ENCODE data around the gene EPB42.
"Not testable (repeated sequence)": the region's sequence is repeated elsewhere in the genome, so short reads cannot be mapped to it uniquely, and the experiment has no call there.

The EPB42 gene

GRCh38 chr15:43241100-43241499, 20.3 kb upstream of the EPB42 start:
- DNase-seq (ENCODE audit: low read depth), result no peak

GRCh38 chr15:43239732-43240491, 19.1 kb upstream of the EPB42 start:
- no peak for DNase-seq (ENCODE audit: low read depth)

DNA sequence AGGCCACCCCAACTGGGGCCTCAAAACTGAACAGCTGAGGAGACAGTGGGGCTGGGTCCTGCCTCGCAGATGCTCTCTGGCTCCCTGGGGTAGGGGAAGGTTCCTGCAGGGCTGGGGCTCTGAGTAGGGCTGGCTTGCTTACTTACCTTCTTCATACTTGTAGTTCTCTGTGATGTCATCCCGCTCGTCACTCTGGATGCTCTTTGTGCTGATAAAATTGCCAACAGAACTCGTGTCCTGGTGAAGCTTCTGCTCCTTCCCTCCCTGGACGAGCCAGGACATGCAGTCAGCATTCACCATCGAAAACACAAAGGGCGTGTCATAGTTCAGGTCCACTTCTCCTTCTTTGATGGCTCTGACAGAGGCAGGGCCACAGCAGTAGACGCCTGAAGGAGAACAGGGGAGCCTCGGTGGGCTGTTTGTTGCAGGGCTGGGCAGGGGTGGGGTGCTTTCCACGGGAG, 17.9 kb upstream of the EPB42 start:
- DNase-seq (ENCODE audit: low read depth), result no peak

DNA sequence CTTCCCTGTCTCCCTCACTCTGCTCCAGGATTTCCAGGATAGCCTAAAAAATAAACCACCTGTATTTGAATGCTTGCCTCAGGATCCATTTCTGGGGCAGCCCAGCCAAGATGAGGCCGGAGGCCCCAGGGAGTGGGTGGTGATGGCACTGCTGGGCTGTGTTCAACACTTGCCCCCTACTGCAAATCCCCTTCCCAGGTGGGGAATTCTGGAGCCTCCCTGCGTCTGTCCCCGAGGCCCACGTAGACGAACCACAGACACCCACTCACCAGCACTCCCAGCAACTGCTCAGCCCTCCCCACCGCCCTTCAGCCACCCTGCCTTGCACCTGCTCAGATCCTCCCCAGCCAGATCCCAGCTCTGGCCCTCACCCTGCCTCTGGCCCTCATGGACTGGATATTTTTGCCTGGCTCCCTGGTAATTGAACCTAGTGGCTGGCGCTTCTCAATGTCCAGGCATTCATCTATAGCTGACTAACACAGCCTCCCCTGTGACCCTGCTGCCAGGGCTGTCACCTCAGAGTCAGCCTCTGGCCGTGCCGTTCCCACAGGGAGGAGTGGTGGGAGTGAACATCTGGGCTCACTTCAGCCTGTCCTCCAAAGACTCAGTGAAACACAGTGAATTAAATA, 17.1 kb upstream of the EPB42 start:
- DNase-seq (ENCODE audit: low read depth), result no peak

- DNase-seq (ENCODE audit: low read depth), result no peak
Measured at GRCh38 chr15:43235536-43235935, 14.7 kb upstream of the EPB42 start.

DNA sequence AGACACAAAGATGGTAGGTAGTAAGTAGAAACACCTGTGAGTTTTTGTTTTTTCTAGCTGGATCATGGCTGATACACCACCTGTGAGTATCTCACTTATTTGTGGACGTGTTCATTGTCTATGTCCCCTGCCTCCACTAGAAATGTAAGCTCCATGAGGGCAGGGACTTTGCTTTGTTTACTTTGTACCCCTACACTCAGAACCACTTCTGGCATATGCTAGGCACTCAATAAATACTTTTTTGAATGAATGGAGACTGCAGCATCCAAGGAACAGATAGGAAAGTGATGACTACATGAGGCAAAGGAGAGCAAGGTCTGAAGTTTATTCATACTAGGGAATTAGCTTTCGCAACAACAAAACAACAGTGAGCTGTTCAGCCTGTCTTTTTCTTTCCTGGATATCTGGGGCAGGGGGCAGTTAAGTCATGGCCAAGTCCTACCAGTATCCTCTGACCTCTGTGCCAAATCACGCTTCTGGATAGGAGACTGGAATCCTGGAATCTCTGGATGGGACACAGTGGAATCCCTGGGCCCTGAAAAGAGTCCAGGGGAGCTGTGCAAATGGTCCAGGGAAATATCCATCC, 11.6 kb upstream of the EPB42 start:
- no peak for DNase-seq (ENCODE audit: low read depth)

- DNase-seq (ENCODE audit: low read depth), result no peak
Measured at GRCh38 chr15:43230640-43231115, 9.9 kb upstream of the EPB42 start.

GRCh38 chr15:43229977-43230376, 9.2 kb upstream of the EPB42 start:
- DNase-seq (ENCODE audit: low read depth), result no peak

DNA sequence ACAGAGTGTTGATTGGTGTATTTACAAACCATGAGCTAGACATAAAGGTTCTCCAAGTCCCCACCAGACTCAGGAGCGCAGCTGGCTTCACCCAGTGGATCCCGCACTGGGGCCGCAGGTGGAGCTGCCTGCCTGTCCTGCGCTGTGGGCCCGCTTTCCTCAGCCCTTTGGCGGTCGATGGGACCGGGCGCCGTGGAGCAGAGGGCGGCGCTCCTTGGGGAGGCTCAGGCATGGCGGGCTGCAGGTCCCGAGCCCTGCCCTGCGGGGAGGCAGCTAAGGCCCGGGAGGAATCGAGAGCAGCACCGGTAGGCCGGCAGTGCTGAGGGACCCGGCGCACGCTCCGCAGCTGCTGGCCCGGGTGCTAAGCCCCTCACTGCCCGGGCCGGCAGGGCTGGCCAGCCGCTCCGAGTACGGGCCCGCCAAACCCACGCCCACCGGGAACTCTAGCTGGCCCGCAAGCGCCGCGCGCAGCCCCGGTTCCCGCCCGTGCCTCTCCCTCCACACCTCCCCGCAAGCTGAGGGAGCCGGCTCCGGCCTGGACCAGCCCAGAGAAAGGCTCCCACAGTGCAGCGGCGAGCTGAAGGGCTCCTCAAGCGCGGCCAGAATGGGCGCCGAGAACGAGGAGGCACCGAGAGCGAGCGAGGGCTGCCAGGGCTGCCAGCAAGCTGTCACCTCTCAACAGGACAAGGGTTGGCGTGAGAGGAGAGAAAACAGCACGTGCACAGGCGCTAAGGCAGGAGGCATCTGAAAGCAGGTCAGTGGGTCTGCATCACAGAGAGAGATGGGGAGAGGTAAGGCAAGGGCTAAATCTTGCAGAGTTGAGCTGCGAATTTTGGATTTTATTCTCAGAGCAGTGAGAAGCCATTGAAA, 5.9 kb upstream of the EPB42 start:
- no peak for DNase-seq (ENCODE audit: low read depth)

DNA sequence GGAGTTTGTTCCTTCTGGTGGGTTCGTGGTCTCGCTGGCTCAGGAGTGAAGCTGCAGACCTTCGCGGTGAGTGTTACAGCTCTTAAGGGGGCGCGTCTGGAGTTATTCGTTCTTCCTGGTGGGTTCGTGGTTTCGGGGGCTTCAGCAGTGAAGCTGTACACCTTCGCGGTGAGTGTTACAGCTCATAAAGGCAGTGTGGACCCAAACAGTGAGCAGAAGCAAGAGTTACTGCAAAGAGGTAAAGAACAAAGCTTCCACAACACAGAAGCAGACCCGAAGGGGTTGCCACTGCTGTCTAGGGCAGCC, 5.1 kb upstream of the EPB42 start:
- not testable (repeated sequence) for DNase-seq (ENCODE audit: low read depth)

DNA sequence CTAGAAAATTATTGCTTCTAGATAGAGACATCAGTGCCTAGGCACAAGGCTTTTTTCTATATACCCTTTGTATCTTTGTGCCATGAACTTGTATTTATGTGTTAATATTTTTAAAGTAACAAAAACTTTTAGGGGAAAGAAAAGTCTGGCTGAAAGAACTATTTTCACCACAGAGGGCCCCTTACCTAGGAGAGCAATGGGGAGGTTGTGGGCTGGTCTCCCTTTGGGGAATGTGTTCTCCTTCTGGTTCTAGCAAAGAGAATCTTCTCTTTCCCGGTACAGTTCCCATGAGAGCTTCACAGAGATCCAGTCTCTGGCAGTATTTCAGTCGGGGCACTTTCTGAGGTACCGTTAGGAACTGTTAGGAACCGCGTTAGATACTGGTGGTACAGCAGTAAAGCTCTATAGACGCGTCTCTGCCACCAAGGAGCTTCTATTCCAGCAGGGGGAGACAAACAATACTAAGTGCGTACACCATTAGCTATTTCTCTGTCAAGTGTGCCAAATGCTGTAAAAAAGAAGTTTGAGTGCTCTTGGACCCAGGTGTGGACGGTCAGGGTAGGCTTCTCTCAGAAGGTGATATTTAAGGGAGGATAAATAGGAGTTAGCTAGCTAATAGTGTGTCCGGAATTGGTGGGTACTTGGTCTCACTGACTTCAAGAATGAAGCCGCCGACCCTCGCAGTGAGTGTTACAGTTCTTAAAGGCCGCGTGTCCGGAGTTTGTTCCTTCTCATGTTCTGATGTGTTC, 4.6 kb upstream of the EPB42 start:
- DNase-seq (ENCODE audit: low read depth), result no peak

DNA sequence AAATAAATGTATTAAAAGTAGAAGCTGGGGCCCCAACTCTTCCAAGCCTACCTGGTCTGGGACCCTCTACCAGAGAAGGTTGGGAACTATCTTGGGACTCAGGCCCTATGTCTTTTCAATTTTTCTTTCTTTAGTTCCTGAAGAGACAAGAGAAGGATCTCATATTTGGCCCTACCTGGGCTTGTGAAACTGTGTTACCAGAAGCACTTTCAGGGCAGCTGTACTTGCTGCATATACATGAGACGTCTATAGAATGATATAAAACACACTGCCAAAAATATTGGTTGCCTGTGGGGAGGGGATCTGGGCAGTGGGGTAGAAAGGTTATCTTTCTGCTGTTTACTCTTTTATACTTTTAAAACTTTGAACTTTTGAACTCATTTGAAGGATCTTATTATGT, 604 bp upstream of the EPB42 start:
- no peak for DNase-seq (ENCODE audit: low read depth)

DNA sequence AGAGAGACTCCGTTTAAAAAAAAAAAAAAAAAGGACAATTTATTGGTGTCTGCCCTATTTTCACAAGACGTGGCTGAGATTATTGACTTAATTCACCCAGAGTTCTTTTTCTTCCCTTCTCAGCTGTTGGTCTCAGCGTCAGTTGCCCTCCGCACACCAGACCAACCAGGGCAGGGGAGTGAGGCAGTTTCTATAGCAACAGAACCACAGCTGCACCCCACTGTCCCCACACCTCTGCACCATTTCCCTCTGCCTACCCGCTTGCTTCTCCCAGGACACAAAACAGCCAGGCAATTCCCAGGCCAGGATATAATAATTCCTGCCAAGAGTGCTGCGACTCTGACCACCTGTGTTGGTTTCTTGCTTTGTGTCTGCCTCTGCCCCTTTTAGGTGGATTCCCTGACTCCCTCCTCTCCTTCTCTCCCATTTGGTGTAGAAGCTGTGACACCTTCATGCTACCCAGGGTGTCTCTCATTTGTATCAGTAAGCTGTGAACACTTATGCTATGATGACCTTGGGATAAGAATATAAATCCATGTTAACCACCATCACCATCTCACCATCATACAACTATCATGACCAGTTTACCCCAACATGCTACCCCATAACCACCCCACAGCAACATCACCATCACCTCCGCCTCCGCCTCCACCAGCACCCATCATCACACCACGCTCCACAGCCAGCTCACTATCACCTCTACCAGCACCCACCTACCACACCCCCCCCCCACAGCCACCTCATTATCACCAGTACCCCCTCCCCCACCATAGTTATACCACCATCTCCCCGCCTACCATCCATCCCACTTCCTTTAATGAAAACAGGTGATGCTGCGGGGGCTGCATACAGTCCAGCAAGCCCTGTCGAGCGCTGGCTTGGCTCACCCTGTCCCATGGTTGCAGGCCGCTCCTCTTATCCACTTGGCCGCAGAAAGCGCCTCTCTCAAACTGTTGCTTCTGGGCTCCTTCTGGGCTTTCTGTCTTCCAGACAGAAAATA, 589 bp downstream of the EPB42 start:
- no peak for DNase-seq (ENCODE audit: low read depth)

DNA sequence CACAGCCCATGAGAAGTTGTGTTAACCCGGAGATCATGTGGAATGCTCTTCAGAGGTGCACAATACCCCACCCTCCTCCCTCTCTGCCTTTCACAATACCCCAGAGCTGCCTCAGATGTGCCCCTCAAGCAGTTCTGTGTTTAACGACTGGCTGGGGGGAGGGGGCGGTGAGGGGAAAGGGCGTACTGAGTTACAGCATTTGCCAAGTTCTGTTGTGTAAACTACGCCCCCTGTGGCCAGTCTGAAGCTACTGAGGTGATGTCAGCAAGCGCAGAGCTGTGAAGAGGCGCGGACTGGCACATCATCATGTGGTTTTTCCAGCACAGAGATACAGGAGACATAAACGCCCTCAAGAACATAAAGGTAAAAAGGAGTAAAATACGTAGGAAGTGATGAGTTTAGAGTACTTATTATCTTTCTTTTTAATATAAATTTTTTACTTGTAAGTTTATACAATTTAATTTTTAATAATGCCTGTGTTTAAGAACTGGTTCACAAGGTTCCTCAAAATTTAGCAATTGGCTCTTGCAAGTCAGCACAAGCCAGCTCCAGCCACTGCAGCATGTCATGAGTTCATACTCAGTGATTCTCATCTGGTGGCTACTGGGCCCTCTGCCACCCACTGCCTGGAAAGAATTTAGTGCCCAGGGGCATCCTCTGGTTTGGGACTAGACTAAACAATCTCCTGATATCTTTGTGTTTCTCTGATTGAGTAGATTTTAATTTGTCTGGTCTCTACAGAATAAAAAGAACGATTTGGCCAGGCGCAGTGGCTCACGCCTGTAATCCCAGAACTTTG, 1.7 kb downstream of the EPB42 start:
- no peak for DNase-seq (ENCODE audit: low read depth)

DNA sequence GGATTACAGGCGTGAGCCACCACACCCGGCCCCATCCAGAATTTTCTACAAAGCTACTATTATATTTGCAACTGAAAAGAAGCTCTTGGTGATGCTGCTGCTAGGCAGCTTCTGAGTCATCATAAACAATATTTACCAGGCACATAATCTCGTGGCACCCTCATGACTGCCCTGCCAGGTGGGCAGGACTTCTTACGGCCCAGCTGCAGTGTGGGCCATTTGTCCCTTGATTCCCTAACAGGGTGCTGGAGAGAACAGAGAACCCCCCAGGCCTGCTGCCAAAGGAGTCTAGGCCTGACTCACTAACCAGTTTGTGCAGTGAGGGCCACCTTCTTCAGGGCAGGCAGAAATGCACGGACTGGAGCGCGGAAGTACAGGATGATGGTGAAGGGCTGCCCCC, 4.9 kb downstream of the EPB42 start:
- no peak for DNase-seq (ENCODE audit: low read depth)

DNA sequence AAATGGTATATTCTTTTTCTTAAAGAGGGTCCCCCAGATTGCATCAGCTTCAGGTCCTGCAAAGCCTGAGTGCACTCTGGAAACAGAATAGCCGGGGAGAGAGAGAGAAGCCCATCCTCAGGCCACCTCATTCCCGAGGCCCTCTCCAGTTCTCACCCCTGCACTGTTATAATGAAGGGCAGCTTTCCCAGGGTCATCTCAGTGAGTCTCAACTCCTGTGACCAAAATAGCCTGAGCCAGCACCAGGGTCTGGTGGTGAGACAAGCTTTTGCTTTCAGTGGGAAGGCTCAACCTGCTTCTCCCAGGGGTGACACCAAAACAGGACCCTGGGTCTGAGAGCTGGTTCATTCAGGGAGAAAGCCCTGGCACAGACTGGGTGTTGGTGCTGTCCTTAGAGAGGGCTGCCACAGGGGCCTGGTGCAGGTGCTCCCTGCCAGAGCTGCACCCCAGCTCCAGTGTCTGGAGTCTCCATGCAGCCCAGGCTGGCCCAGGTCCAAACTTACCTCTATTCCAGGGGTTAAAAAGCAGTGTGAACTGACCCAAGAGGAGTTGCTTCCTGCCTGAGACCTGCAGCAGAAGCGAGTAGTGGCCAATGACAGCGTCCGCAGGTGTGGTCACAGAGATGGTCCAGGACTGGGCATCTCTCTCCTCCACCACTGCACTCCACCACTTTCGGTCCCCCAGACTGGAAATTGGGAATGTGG, 6.1 kb downstream of the EPB42 start:
- no peak for DNase-seq (ENCODE audit: low read depth)

GRCh38 chr15:43214169-43214568, 6.6 kb downstream of the EPB42 start:
- no peak for DNase-seq (ENCODE audit: low read depth)

GRCh38 chr15:43213466-43213865, 7.4 kb downstream of the EPB42 start:
- no peak for DNase-seq (ENCODE audit: low read depth)

DNA sequence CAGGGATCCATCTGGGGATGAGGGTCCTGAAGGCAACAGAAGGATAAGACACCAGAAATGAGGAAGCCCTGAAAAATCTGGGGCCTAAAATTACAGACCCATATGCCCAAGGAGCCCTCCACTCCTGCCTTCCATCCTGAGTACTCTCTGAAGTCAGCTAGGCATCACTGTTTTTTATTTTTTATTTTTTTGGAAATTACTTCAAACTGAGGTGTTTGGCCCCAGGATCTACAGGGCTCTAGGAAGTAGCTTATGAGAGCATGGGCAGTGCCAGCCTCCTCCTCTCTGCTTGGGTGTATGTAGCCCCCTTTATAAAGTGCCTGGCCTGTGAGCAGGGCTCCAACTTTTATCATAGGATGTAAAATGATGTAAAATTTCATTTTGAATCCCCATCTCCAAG, 7.9 kb downstream of the EPB42 start:
- no peak for DNase-seq (ENCODE audit: low read depth)
